Activated T-cell treated with anti-CD3 and anti-CD28 coated beads, Interleukin-2, amount 50 U/mL, for 48 hours (primary cell): ENCODE results near the gene LIN9.
A peak's percentile ranks its signal among the peaks of the same experiment; 100 is the strongest.
"Not testable (repeated sequence)": the region's sequence is repeated elsewhere in the genome, so short reads cannot be mapped to it uniquely, and the experiment has no call there.

ENCODE experiments used
- DNase-seq, 2 experiments: peaks; one replicate each; pipeline ENCODE4 v3.0.0-alpha.2; 2020

The LIN9 gene

DNA sequence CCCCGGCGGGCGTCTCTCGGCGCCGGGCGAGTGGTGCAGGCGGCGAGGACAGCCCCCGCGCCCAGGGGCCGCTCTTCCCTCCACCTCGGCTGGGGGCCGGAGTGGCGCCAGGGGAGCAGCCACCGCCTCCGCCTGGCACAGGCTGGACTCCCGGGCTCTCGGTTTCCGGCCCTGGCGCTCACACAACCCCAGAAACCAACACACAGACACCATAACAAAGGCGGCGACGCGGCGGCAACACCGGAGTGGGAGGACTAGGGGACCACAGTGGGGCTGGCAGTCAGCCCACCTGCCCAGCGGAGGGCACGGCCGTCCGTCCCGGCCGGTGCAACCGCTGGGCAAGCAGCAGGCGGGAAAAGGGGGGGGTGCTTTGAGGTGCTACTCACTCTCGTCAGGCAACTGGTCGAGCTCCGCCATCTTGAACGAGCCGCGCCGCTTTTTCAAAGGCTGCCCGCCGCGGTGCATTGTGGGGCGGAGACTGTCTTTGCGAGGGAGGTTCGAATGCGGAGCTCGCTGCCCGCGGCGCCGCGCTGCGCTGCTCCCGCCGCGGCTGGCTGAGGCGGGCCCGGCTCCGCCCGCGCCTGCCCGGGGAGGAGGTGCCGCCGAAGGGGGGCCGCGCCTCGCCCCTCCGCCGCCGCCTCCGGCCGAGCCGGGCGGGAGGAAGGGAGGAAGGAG is at the start of gene LIN9:
LIN9 (minus strand) TSS at position 442 of the 675 bp plus-strand sequence; CDS start at position 417, 25 bp downstream.
- DNase-seq = peak; percentile 97 to 98

GRCh38 chr1:226357416-226357815 is 48.5 kb upstream of the LIN9 start:
- no peak for DNase-seq

GRCh38 chr1:226355669-226356551 is 46.9 kb upstream of the LIN9 start:
- no peak for DNase-seq

GRCh38 chr1:226355016-226355415 is 46.1 kb upstream of the LIN9 start:
- DNase-seq = no peak

DNA sequence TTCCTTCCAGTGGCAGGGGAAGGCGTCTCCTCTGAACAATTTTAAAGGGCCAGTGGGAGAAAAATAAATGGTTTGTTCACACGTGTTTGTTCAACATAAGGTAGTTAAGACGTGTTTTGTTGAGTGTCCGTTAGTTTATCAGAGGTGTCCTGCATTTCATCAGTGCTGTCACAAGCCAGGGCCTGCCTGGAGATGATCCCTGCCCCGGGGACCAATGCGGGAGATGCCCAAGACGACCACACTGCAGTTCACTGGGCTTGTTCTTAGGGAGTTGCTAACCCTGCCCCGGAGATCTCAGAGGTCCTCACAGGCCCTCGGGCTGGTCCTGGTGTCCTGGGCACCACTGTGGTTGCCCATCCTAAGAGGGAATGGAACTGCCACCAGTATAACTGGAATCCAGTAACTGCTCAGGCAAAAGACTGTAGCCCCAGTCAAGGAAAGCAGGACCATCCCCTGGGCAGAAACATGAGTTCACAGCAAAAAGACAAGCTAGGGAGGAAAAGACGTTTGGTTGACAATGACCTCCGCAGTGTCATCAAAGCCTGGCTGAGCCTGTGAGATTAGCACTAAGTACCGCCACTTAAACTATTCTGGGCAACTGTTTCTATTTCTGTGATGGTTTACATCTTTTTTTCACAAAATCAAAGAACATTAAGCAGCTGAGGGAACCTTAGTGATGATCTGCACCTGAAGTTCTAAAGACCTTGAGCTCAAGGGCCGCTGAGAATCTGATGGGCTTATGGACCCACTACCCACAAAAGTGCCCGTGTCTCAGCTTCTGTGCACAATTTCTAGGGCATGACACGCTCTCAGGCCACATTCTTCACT is 44.9 kb upstream of the LIN9 start:
- no peak for DNase-seq

GRCh38 chr1:226351709-226352108 is 42.7 kb upstream of the LIN9 start:
- no peak for DNase-seq

- DNase-seq = no peak
Observed at GRCh38 chr1:226350519-226350865, 41.5 kb upstream of the LIN9 start.

- DNase-seq = no peak
Observed at GRCh38 chr1:226349801-226350518, 41.0 kb upstream of the LIN9 start.

DNA sequence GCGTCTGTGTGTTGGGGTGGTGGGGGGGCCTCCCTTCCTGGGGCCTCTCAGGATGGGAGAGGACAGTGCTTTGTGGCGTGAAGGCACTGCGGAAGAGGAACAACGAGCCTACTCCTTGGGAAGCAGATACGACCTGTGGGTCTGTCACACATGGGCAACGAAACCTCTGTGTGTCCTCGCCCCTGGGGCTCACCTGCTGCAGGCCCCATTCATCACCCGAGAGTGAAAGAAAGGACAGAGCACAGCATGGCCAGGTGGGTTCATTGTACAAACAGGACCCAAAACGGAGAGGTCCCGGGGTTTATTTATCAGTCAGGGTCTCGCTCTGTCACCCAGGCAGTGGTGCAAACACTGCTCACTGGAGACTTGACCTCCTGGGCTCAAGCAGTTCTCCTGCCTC is 40.1 kb upstream of the LIN9 start:
- no peak for DNase-seq

DNA sequence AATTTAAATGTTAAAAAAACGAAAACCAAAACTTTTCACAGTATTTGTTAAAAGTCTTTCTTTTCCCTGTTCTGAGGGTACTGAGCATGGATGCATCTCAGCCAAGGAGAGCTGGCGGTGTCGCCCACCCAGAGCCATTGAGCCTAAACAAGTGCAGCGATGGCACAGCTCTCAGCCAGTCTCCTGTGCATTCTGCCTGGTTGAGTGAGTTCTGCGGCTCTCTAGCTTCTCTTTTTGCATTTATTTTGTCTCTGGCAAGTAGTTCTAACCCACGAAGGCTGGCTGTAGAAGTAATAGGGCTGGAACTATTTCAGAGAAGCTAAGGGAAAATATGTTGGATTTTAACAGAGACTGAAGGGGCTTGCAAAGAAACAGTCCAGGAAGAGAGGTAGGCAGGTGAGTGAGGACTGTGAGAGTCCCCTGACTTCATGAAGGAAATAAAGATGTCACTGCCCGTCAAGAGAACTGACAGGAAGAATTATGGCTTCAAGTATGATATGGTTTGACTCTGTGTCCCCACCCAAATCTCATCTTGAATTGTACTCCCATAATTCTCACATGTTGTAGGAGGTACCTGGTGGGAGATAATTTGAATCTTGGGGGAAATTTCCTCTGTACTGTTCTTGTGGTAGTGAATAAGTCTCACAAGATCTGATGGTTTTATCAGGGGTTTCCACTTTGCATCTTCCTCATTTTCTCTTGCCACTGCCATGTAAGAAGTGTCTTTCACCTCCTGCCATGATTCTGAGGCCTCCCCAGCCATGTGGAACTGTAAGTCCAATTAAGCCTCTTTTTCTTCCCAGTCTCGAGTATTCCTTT is 35.7 kb upstream of the LIN9 start:
- no peak for DNase-seq

- no peak for DNase-seq
Observed at GRCh38 chr1:226342656-226343055, 33.7 kb upstream of the LIN9 start.

DNA sequence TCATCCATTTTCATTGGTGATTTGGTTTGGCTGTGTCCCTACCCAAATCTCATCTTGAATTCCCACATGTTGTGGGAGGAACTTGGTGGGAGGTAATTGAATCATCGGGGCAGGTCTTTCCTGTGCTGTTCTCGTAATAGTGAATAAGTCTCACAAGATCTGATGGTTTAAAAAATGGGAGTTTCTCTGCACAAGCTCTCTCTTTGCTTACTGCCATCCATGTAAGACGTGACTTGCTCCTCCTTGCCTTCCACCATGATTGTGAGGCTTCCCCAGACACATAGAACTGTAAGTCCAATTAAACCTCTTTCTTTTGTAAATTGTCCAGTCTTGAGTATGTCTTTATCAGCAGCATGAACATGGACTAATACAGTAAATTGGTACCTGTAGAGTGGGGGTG is 31.1 kb upstream of the LIN9 start:
- not testable (repeated sequence) for DNase-seq

DNA sequence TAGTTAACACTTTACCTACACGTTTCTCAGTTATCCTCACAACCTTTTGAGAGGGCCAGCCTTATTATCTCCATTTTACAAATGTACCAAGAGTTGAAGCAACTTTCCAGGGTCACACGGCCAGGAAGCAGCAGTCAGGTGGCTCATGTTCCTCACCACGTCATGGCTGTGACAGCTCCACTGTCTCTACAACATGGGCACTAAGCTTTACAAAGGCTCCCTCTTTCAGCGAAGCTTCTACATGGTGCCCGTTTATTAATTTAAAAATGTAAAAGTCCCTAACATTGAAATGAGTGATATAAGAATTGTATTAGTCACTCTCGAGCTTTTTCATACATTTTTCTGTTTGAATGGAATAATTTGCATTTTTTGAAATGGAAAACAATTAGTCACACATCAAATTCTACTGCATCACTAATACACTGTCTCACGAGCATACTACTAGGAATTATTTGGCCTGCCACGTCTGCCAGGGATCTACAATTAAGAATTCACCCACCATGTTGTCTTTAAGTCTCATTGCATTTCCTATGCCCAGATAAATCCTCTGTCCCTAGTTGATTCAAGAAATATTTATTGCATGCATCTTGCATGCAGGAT is 28.4 kb upstream of the LIN9 start:
- no peak for DNase-seq

GRCh38 chr1:226335661-226336060 is 26.7 kb upstream of the LIN9 start:
- no peak for DNase-seq

- no peak for DNase-seq
Observed at GRCh38 chr1:226332947-226333346, 24.0 kb upstream of the LIN9 start.

DNA sequence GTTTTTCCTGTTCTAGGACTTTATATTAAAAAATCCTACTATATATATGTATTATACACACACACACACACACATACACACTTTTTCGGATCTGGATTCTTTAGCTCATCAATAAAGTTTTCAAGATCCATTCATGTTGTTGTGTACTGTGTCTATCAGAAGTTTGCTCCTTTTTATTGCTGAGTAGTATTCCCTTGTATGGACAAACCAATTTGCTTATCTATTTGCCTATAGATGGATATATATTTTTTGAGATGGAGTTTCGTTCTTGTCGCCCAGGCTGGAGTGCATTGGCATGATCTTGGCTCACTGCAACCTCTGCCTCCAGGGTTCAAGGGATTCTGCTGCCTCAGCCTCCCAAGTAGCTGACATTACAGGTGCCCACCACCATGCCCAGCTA is 20.3 kb upstream of the LIN9 start:
- no peak for DNase-seq

DNA sequence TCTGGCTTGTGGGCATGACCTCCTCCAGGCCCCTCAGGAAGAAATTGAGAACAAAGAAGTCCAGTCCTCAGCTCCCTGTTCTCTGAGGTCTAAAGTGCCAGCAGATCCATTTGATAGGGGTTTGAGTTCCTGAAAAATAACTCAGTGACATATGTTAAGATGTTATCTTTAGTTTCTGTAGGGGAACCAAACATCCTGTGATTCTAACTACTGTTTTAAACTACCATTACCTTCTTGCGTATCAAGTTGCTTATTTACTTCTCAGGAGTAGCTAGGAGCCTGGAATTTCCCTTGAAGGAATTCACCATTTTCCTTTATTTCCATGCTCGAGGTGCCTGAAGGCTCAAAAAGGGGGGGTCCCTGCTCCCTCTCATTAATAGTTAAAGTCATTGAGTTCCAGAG is 18.8 kb upstream of the LIN9 start:
- no peak for DNase-seq

DNA sequence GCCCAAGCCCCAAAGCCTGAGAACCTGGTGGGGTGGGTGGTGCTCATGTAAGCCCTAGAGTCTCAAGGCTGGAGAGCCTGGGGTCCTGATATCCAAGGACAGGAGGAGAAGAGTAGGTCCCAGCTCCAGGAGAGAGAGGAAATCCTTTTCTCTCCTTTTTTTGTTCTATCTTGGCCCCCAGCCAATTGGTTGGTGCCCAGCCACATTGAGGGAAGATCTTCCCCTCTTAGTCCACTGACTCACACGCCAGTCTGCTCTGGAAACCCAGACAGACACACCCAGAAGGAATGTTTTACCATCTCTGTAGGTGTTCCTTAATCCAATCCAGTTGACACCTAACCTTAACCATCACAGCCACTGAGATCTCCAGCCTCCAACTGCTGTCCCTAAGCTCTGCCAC is 16.2 kb upstream of the LIN9 start:
- DNase-seq = no peak

DNA sequence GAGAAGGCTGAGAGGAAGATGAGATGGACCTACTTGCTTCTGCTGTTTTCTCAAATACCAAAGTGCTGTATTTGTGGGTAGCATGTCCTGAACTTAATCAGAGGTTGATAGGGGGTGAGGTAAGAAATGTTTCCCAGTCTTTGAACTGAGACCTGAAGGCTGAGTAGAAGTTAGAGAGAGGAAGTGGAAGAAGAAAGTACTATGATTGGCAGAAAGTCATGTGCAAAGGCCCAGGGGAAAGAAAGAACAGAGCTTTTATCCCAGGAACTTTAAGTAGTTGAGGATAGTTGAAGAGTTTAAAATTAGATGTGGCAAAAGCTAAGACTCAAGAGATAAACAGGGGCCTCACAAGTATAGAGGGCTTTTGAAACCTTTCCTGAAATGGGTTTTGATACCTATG is 15.5 kb upstream of the LIN9 start:
- no peak for DNase-seq

DNA sequence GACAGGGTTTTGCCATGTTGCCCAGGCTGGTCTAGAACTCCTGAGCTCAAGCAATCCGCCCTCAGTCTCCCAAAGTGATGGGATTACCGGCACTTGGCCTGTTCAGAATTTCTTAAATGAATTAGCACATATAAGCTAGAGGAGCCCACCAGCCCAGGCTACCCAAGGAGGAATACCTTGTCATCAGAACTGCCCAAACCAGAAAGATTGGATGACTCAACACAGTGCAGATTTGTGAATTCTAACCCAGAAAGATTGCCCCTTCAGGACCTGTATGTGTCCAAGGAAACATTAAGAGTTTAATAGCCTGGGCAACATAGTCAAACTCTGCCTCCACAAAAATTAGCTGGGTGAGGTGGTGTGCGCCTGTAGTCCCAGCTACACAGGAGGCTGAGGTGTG is 14.0 kb upstream of the LIN9 start:
- no peak for DNase-seq

DNA sequence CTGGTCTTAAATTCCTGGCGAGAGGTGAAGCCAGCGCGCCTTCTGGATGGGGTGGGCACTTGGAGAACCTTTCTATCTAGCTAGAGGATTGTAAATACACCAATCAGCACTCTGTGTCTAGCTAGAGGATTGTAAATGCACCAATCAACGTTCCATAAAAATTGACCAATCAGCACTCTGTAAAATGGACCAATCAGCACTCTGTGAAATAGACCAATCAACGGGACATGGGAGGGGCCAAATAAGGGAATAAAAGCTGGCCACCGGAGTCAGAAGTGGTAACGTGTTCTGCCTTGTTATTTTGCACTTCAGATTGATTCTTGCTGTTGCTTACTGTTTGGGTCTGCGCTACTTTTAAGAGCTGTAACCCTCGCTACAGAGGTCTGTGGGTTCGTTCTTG is 12.0 kb upstream of the LIN9 start:
- DNase-seq = no peak

DNA sequence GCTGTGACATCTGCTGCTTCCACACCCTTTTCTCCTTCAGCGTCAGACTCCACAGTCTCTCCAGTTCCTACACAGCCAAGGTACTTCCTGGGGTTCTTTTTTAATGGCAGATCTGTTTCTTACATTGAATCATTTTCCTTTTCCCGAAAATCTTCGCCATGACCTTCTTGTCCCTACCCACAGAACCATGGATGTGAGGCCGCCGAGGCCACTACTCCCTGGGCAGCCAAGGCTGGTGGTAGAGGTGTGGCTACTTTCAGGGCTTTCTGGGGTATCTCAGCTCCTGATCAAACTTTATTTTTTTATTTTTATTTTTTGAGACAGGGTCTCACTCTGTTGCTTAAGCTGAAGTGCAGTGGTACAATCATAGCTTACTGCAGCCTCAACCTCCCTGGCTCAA is 9.5 kb upstream of the LIN9 start:
- DNase-seq = no peak
